H9 (cell line): Measurements from ENCODE around the gene HLA-F. TPM values are rescaled to one million over a fixed set of nuclear protein-coding genes. Genes with fewer than 3 reads are reported as not detected.

ENCODE experiments used
- DNase-seq: peaks from one replicate; pipeline ENCODE4 v3.0.0-alpha.2; 2017
- H2AFZ ChIP-seq: one replicate; pipeline ENCODE4 v1.6.1; 2013; ENCODE audit warnings: mild to moderate bottlenecking, low read length, control low read depth, moderate library complexity
- H2AK5ac ChIP-seq: 2 replicates; pipeline ENCODE4 v1.6.1; 2013; ENCODE audit warnings: low read length, control low read depth, mixed read lengths; ENCODE audit not compliant: insufficient read length
- H2BK120ac ChIP-seq: one replicate; pipeline ENCODE4 v1.6.1; 2013; ENCODE audit warnings: low read depth, mild to moderate bottlenecking, low read length, control low read depth, inconsistent platforms; ENCODE audit not compliant: poor library complexity, severe bottlenecking
- H2BK12ac ChIP-seq: 2 replicates; pipeline ENCODE4 v1.6.1; 2013; ENCODE audit warnings: low read length, control low read depth, mixed read lengths, low read depth; ENCODE audit not compliant: insufficient read length
- H2BK15ac ChIP-seq: 2 replicates; pipeline ENCODE4 v1.6.1; 2013; ENCODE audit warnings: low read depth, low read length, control low read depth
- H2BK20ac ChIP-seq: one replicate; pipeline ENCODE4 v1.6.1; 2013; ENCODE audit warnings: low read depth, mild to moderate bottlenecking, low read length, control low read depth, inconsistent platforms; ENCODE audit not compliant: poor library complexity, severe bottlenecking
- H2BK5ac ChIP-seq: 2 replicates; pipeline ENCODE4 v1.6.1; 2013; ENCODE audit warnings: low read length, control low read depth, mixed read lengths; ENCODE audit not compliant: insufficient read length
- H3K14ac ChIP-seq: 2 replicates; pipeline ENCODE4 v1.6.1; 2013; ENCODE audit warnings: low read length, control low read depth; ENCODE audit not compliant: insufficient read depth
- H3K18ac ChIP-seq: 2 replicates; pipeline ENCODE4 v1.6.1; 2013; ENCODE audit warnings: low read depth, mild to moderate bottlenecking, mixed read lengths, low read length, control low read depth; ENCODE audit not compliant: insufficient read length
- H3K23ac ChIP-seq: 2 replicates; pipeline ENCODE4 v1.6.1; 2013; ENCODE audit warnings: low read length, control low read depth, mixed read lengths, low read depth; ENCODE audit not compliant: insufficient read length
- H3K23me2 ChIP-seq: 2 replicates; pipeline ENCODE4 v1.6.1; 2013; ENCODE audit warnings: low read depth, mild to moderate bottlenecking, mixed read lengths, low read length, control low read depth; ENCODE audit not compliant: insufficient read length, poor library complexity, severe bottlenecking
- H3K27ac ChIP-seq: 2 replicates; pipeline ENCODE4 v1.5.1; 2013; ENCODE audit warnings: low read length, control low read depth, mixed read lengths, low read depth; ENCODE audit not compliant: insufficient read length
- H3K27me3 ChIP-seq: 2 replicates; pipeline ENCODE4 v1.6.1; 2013; ENCODE audit warnings: low read length, control low read depth, inconsistent platforms; ENCODE audit not compliant: insufficient read depth
- H3K4ac ChIP-seq: 2 replicates; pipeline ENCODE4 v1.6.1; 2013; ENCODE audit warnings: low read depth, mild to moderate bottlenecking, control low read depth, inconsistent platforms, low read length, moderate library complexity
- H3K4me1 ChIP-seq: 2 replicates; pipeline ENCODE4 v1.6.1; 2013; ENCODE audit warnings: low read length, control low read depth, inconsistent platforms; ENCODE audit not compliant: insufficient read depth
- H3K4me2 ChIP-seq: 2 replicates; pipeline ENCODE4 v1.6.1; 2013; ENCODE audit warnings: low read length, control low read depth, mixed read lengths; ENCODE audit not compliant: insufficient read length, insufficient read depth
- H3K56ac ChIP-seq: 2 replicates; pipeline ENCODE4 v1.6.1; 2013; ENCODE audit warnings: low read depth, mild to moderate bottlenecking, mixed read lengths, low read length, control low read depth; ENCODE audit not compliant: insufficient read length
- H3K79me1 ChIP-seq: 2 replicates; pipeline ENCODE4 v1.6.1; 2013; ENCODE audit warnings: low read depth, mild to moderate bottlenecking, moderate library complexity, low read length, control low read depth, inconsistent platforms; ENCODE audit not compliant: insufficient read depth, poor library complexity, severe bottlenecking
- H3K79me2 ChIP-seq: 2 replicates; pipeline ENCODE4 v1.6.1; 2013; ENCODE audit warnings: low read length, control low read depth, inconsistent platforms; ENCODE audit not compliant: insufficient read depth
- H3K9ac ChIP-seq: 2 replicates; pipeline ENCODE4 v1.6.1; 2013; ENCODE audit warnings: low read length, control low read depth, mixed read lengths; ENCODE audit not compliant: insufficient read length; ENCODE audit errors: extremely low read depth
- H3K9me3 ChIP-seq: one replicate; pipeline ENCODE4 v1.6.1; 2013; ENCODE audit warnings: low read depth, low read length, inconsistent platforms; ENCODE audit not compliant: control insufficient read depth
- H3T11ph ChIP-seq: one replicate; pipeline ENCODE4 v1.6.1; 2013; ENCODE audit warnings: mild to moderate bottlenecking, low read length, control low read depth, inconsistent platforms
- H4K20me1 ChIP-seq: one replicate; pipeline ENCODE4 v1.6.1; 2013; ENCODE audit not compliant: control insufficient read depth, insufficient read length, insufficient read depth
- H4K5ac ChIP-seq: 2 replicates; pipeline ENCODE4 v1.6.1; 2013; ENCODE audit warnings: low read depth, mild to moderate bottlenecking, mixed read lengths, low read length, control low read depth; ENCODE audit not compliant: insufficient read length
- H4K8ac ChIP-seq: replicated peaks from 2 replicates; pipeline ENCODE4 v1.6.1; 2013; ENCODE audit warnings: low read length, control low read depth, mixed read lengths, low read depth; ENCODE audit not compliant: insufficient read length
- H4K91ac ChIP-seq: 2 replicates; pipeline ENCODE4 v1.6.1; 2013; ENCODE audit warnings: low read depth, mild to moderate bottlenecking, moderate library complexity, mixed read lengths, low read length, control low read depth; ENCODE audit not compliant: insufficient read length
- H3K27ac Mint-ChIP-seq, 3 experiments: 2 replicates in 2 of 3; 3 replicates in 1 of 3; pipeline ENCODE4 v1.8.0; 2020 to 2021; ENCODE audit warnings: mixed read lengths in 3 of 3, mild to moderate bottlenecking in 1 of 3, moderate library complexity in 1 of 3
- H3K27me3 Mint-ChIP-seq: 2 replicates; pipeline ENCODE4 v1.8.0; 2021; ENCODE audit warnings: low read depth, mild to moderate bottlenecking, moderate library complexity, mixed read lengths
- H3K36me3 Mint-ChIP-seq, 3 experiments: 2 replicates in 2 of 3; 3 replicates in 1 of 3; pipeline ENCODE4 v1.8.0; 2020 to 2021; ENCODE audit warnings: low read depth in 3 of 3, mixed read lengths in 3 of 3; ENCODE audit not compliant: insufficient read depth in 1 of 3
- H3K4me1 Mint-ChIP-seq, 2 experiments: 2 replicates each; pipeline ENCODE4 v1.8.0; 2020; ENCODE audit warnings: mixed read lengths in 2 of 2
- H3K4me3 Mint-ChIP-seq, 2 experiments: 2 replicates in 1 of 2; 3 replicates in 1 of 2; pipeline ENCODE4 v1.8.0; 2020 to 2021; ENCODE audit warnings: mild to moderate bottlenecking in 2 of 2, mixed read lengths in 2 of 2, moderate library complexity in 1 of 2
- H3K9me3 Mint-ChIP-seq, 2 experiments: 2 replicates in 1 of 2; 3 replicates in 1 of 2; pipeline ENCODE4 v1.8.0; 2020; ENCODE audit warnings: mild to moderate bottlenecking in 2 of 2, mixed read lengths in 2 of 2, moderate library complexity in 1 of 2
- CTCF ChIP-seq: fragments of 200-600 bp; sonication (generic); conservative IDR thresholded peaks from 3 replicates; pipeline ENCODE4 v1.8.0; 2021; ENCODE audit warnings: antibody characterized with exemption, mild to moderate bottlenecking
- WGBS: extraction: QIAGEN DNeasy Blood & Tissue Kit; methylation state at CpG from one replicate; pipeline ENCODE4 v1.1.7; 2013; ENCODE audit warnings: missing lambda C conversion rate, low lambda C conversion rate, mixed read lengths; ENCODE audit not compliant: insufficient read length; ENCODE audit errors: extremely low coverage; 5-methylcytosine and 5-hydroxymethylcytosine counted together
- total RNA-seq: library from RNA; stranded (reverse); gene quantifications from 2 replicates; pipeline ENCODE4 v1.2.1, GENCODE V29; 2021

HLA-F gene
- total RNA-seq, 1 experiment from 2014 or later: 7.4 TPM

- no peaks in the 10 kb centered on the region for H3K9me3 ChIP-seq
- H3K23ac ChIP-seq: no peak overlapping the region
- H2BK5ac ChIP-seq: peak overlapping the region; percentile 7
- H3K79me2 ChIP-seq: no peaks in the 10 kb centered on the region
- H4K20me1 ChIP-seq: no peaks in the 10 kb centered on the region
- no peak overlapping the region for H2BK15ac ChIP-seq
- no peak overlapping the region for H3K9ac ChIP-seq
- Mint-ChIP-seq H3K4me3 (peak overlapping the region; percentile 37 to 53), H3K9me3 (no peaks in the 10 kb centered on the region), H3K27me3 (peaks cover 3% of the 10 kb centered on the region), H3K27ac (peak overlapping the region; percentile 80 to 98 (median 89)), H3K4me1 (peaks cover 59 to 64% of the 10 kb centered on the region in 2 experiments), H3K36me3 (no peaks in the 10 kb centered on the region)
- H3K56ac ChIP-seq: no peak overlapping the region
- H3K4me2 ChIP-seq: no peak overlapping the region
- no peak overlapping the region for H2BK120ac ChIP-seq
- peak overlapping the region; percentile 47 for H2AK5ac ChIP-seq
- H3K27ac ChIP-seq: peak overlapping the region; percentile 88
- no peaks in the 10 kb centered on the region for H3K23me2 ChIP-seq
- no peaks in the 10 kb centered on the region for H3K79me1 ChIP-seq
- H3K4ac ChIP-seq: no peak overlapping the region
- no peak for TF ChIP-seq CTCF
- H2BK20ac ChIP-seq: no peak overlapping the region
- H3T11ph ChIP-seq: no peak overlapping the region
- H3K4me1 ChIP-seq: peaks cover 28% of the 10 kb centered on the region
- peak overlapping the region; percentile 13 for H4K5ac ChIP-seq
- DNase-seq: peak; percentile 94
- no peak overlapping the region for H2AFZ ChIP-seq
- peak overlapping the region; percentile 68 for H3K18ac ChIP-seq
- WGBS: no CpG with 5 or more reads among the region's 5 CpGs
- no peaks in the 10 kb centered on the region for H3K27me3 ChIP-seq
- H4K91ac ChIP-seq: no peak overlapping the region
- no peak overlapping the region for H2BK12ac ChIP-seq
- no peak overlapping the region for H3K14ac ChIP-seq
- no peak overlapping the region for H4K8ac ChIP-seq
These were observed 36.2 kb downstream of the HLA-F start for GRCh38 chr6:29759457-29759856.
